ENCODE data around the gene CLCN2. TPM values are rescaled to one million over a fixed set of nuclear protein-coding genes. Genes with fewer than 3 reads are reported as not detected.

Gene CLCN2
- total RNA-seq, 1 experiment from 2014 or later, result 22.9 TPM

DNA sequence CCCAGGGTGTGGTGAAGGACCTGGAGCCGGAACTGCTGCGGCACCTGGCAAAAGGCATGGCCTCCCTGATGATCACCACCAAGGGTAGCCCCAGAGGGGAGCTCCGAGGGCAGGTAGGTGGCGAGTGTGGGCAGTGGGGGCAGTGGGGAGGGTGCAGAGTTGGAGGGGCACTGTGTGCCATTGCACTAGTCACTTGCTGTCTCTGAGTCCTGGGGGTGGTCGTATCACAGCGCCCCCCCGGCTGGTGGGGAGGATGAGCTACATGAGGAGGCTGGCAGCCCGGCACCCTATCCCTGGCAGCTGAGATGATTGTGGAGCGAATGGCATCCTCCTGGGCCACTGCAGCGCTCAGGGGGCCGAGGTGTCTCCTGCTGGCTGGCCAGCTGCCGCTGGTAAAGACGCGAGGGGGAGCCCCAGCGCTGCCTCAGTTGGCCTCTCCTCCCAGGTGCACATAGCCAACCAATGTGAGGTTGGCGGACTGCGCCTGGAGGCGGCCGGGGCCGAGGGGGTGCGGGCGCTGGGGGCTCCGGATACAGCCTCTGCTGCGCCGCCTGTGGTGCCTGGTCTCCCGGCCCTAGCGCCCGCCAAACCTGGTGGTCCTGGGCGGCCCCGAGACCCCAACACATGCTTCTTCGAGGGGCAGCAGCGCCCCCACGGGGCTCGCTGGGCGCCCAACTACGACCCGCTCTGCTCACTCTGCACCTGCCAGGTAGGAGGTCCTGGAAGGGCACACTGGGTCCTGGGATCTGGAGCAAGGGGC lies 24.8 kb upstream of the CLCN2 start:
- H3K4me3 Mint-ChIP-seq (ENCODE audit: low read depth, unreplicated experiment), result no peak overlapping the region
- intact Hi-C loops (cut with micrococcal nuclease; ENCODE audit: unreplicated experiment), result no loop called here
- no peak overlapping the region for H3K27ac Mint-ChIP-seq (ENCODE audit: unreplicated experiment)
- DNase-seq, result no peak
- BruUV-seq (replicated peaks), result no TSS peak
- TF ChIP-seq CTCF (IDR thresholded peaks at IDR 0.05; ENCODE audit: unreplicated experiment), result no peak
- peaks cover 100% of the 10 kb centered on the region for H3K27me3 Mint-ChIP-seq (ENCODE audit: unreplicated experiment)
- no peaks in the 10 kb centered on the region for H3K4me1 Mint-ChIP-seq (ENCODE audit: low read depth, unreplicated experiment)
- CTCF ChIA-PET, result interaction anchor here (0.6 to 2.4 kb wide), 5 partner anchors 11 to 144 kb away, joined by 3 to 6 read pairs (median 5); no protein-coding TSS in a partner anchor
- no peaks in the 10 kb centered on the region for H3K36me3 Mint-ChIP-seq (ENCODE audit: insufficient read depth, unreplicated experiment)
- H3K9me3 Mint-ChIP-seq (ENCODE audit: low read depth, unreplicated experiment), result no peaks in the 10 kb centered on the region

GRCh38 chr3:184384856-184385422 lies 23.5 kb upstream of the CLCN2 start:
- no peak for DNase-seq
- Mint-ChIP-seq H3K27me3 (ENCODE audit: unreplicated experiment) (peaks cover 95% of the 10 kb centered on the region), H3K36me3 (ENCODE audit: insufficient read depth, unreplicated experiment) (no peaks in the 10 kb centered on the region), H3K4me3 (ENCODE audit: low read depth, unreplicated experiment) (no peak overlapping the region), H3K27ac (ENCODE audit: unreplicated experiment) (no peak overlapping the region), H3K9me3 (ENCODE audit: low read depth, unreplicated experiment) (no peaks in the 10 kb centered on the region), H3K4me1 (ENCODE audit: low read depth, unreplicated experiment) (no peaks in the 10 kb centered on the region)
- BruUV-seq (replicated peaks), result no TSS peak
- intact Hi-C loops (cut with micrococcal nuclease; ENCODE audit: unreplicated experiment), result no loop called here
- CTCF ChIA-PET, result interaction anchor here (1.0 to 2.4 kb wide), 4 partner anchors 9 to 177 kb away, joined by 3 to 6 read pairs (median 5); partner anchors contain the start of gene EPHB3
- TF ChIP-seq CTCF (IDR thresholded peaks at IDR 0.05; ENCODE audit: unreplicated experiment), result no peak

DNA sequence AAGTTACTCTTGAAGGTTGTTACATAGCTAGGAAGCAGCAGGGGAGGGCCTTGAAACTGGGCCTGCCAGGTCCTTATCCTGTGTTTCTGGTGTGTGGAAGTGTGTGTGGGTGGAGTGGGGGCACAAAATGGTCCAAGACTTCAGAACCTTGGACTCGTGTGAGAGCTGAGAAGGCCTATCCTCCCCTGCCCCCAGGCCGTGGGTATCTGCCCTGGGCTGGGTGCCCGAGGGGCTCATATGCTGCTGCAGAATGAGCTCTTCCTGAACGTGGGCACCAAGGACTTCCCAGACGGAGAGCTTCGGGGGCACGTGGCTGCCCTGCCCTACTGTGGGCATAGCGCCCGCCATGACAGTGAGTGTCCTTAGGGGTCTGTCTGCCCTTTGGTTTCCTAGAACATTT lies 22.9 kb upstream of the CLCN2 start:
- Mint-ChIP-seq H3K4me1 (ENCODE audit: low read depth, unreplicated experiment) (no peaks in the 10 kb centered on the region), H3K36me3 (ENCODE audit: insufficient read depth, unreplicated experiment) (no peaks in the 10 kb centered on the region), H3K4me3 (ENCODE audit: low read depth, unreplicated experiment) (no peak overlapping the region), H3K9me3 (ENCODE audit: low read depth, unreplicated experiment) (no peaks in the 10 kb centered on the region), H3K27ac (ENCODE audit: unreplicated experiment) (no peak overlapping the region), H3K27me3 (ENCODE audit: unreplicated experiment) (peaks cover 94% of the 10 kb centered on the region)
- TF ChIP-seq CTCF (IDR thresholded peaks at IDR 0.05; ENCODE audit: unreplicated experiment), result no peak
- CTCF ChIA-PET, result interaction anchor here (1.0 to 2.4 kb wide), 4 partner anchors 9 to 177 kb away, joined by 3 to 6 read pairs (median 5); partner anchors contain the start of gene EPHB3
- no peak for DNase-seq
- intact Hi-C loops (cut with micrococcal nuclease; ENCODE audit: unreplicated experiment), result no loop called here
- no TSS peak for BruUV-seq (replicated peaks)

DNA sequence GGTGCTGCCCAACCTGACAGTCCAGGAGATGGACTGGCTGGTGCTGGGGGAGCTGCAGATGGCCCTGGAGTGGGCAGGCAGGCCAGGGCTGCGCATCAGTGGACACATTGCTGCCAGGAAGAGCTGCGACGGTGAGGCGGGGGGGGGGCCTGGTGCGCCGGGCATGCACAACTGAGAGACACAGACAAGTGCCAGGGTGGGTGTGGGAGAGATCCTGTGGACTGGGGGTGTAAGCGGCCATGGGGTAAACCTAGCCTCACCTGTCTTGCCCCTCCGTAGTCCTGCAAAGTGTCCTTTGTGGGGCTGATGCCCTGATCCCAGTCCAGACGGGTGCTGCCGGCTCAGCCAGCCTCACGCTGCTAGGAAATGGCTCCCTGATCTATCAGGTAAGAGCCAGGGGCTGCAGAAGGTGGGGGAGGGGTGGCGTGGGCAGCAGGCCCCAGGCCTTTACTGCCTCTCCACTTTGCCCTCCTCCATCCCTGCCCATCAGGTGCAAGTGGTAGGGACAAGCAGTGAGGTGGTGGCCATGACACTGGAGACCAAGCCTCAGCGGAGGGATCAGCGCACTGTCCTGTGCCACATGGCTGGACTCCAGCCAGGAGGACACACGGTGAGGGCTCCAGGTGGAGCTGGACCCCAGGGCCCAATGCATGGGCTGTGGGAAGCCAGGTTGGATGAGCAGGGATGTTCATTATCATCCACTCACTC lies 21.8 kb upstream of the CLCN2 start:
- H3K4me1 Mint-ChIP-seq (ENCODE audit: low read depth, unreplicated experiment), result no peaks in the 10 kb centered on the region
- H3K36me3 Mint-ChIP-seq (ENCODE audit: insufficient read depth, unreplicated experiment), result no peaks in the 10 kb centered on the region
- DNase-seq, result no peak
- H3K27me3 Mint-ChIP-seq (ENCODE audit: unreplicated experiment), result peaks cover 94% of the 10 kb centered on the region
- H3K9me3 Mint-ChIP-seq (ENCODE audit: low read depth, unreplicated experiment), result no peaks in the 10 kb centered on the region
- no peak overlapping the region for H3K27ac Mint-ChIP-seq (ENCODE audit: unreplicated experiment)
- H3K4me3 Mint-ChIP-seq (ENCODE audit: low read depth, unreplicated experiment), result no peak overlapping the region
- BruUV-seq (replicated peaks), result no TSS peak
- CTCF ChIA-PET, result interaction anchor here (1.1 to 1.4 kb wide), 2 partner anchors 12 to 29 kb away, joined by 3 to 6 read pairs; no protein-coding TSS in a partner anchor
- intact Hi-C loops (cut with micrococcal nuclease; ENCODE audit: unreplicated experiment), result no loop called here
- TF ChIP-seq CTCF (IDR thresholded peaks at IDR 0.05; ENCODE audit: unreplicated experiment), result no peak

Data from Calu3 (cell line).